H1 (cell line): ENCODE measurements around the gene ATM. TPM values are rescaled to one million over a fixed set of nuclear protein-coding genes. Genes with fewer than 3 reads are reported as not detected.

Experiments
- CTCF ChIA-PET: fragments of 300-600 bp; sonication (Branson Sonifier 250); formaldehyde crosslinking; loops from one replicate; lab custom pipeline; 2021; ENCODE audit not compliant: partially characterized antibody; lab: Charles Lee
- POLR2A ChIA-PET: fragments of 300-600 bp; sonication (Branson Sonifier 250); formaldehyde crosslinking; loops from one replicate; lab custom pipeline; 2021; ENCODE audit warnings: inconsistent platforms; ENCODE audit not compliant: partially characterized antibody; lab: Charles Lee
- DNase-seq, 2 experiments: peaks; one replicate each; pipeline versions ENCODE4 v3.0.0 to v3.0.0-alpha.2; 2010 to 2022; ENCODE audit warnings: low spot score in 2 of 2, low read depth in 1 of 2, mixed read lengths in 1 of 2
- FAIRE-seq: peaks from 2 replicates; lab custom pipeline; 2011; peaks lifted over from hg19 to GRCh38; lab: Jason Lieb, UNC
- H2AFZ ChIP-seq: 2 replicates; pipeline ENCODE4 v1.8.1; 2012; ENCODE audit warnings: low read length, inconsistent platforms
- H2AK5ac ChIP-seq: 2 replicates; pipeline ENCODE4 v1.6.1; 2013; ENCODE audit warnings: low read depth, low read length
- H2BK120ac ChIP-seq: replicated peaks from 2 replicates; pipeline ENCODE3; 2013; ENCODE audit warnings: low read depth, low read length, inconsistent platforms
- H2BK12ac ChIP-seq: 2 replicates; pipeline ENCODE4 v1.6.1; 2013; ENCODE audit warnings: low read depth, low read length
- H2BK15ac ChIP-seq: 2 replicates; pipeline ENCODE4 v1.6.1; 2013; ENCODE audit warnings: low read length
- H2BK20ac ChIP-seq: 2 replicates; pipeline ENCODE4 v1.6.1; 2013; ENCODE audit warnings: low read length
- H2BK5ac ChIP-seq: 2 replicates; pipeline ENCODE4 v1.6.1; 2013; ENCODE audit warnings: low read depth, low read length
- H3K14ac ChIP-seq: 2 replicates; pipeline ENCODE4 v1.6.1; 2013; ENCODE audit warnings: inconsistent platforms; ENCODE audit not compliant: insufficient read length
- H3K18ac ChIP-seq: 2 replicates; pipeline ENCODE4 v1.6.1; 2013; ENCODE audit warnings: low read length; ENCODE audit errors: extremely low read depth
- H3K23ac ChIP-seq: 2 replicates; pipeline ENCODE4 v1.6.1; 2013; ENCODE audit warnings: inconsistent platforms; ENCODE audit not compliant: insufficient read length
- H3K23me2 ChIP-seq: 2 replicates; pipeline ENCODE4 v1.6.1; 2013; ENCODE audit warnings: low read depth, low read length
- H3K27ac ChIP-seq: 2 replicates; pipeline ENCODE4 v1.6.1; 2011; ENCODE audit warnings: low read depth, low read length, inconsistent platforms
- H3K27me3 ChIP-seq, 4 experiments: replicated peaks in 1 of 4; 1 replicate in 1 of 4; 2 replicates in 3 of 4; pipeline versions ENCODE4 v1.6.1 to v1.8.1; 2011 to 2013; ENCODE audit warnings: low read length in 3 of 4, mild to moderate bottlenecking in 3 of 4, inconsistent platforms in 2 of 4, mixed read lengths in 2 of 4, moderate library complexity in 1 of 4; ENCODE audit not compliant: control insufficient read depth in 3 of 4, insufficient read depth in 3 of 4; ENCODE audit errors: extremely low read depth in 1 of 4
- H3K36me3 ChIP-seq, 4 experiments: 2 replicates each; pipeline versions ENCODE4 v1.6.1 to v1.8.1; 2011 to 2013; ENCODE audit warnings: mild to moderate bottlenecking in 4 of 4, low read length in 3 of 4, moderate library complexity in 2 of 4, control low read depth in 1 of 4, inconsistent platforms in 1 of 4; ENCODE audit not compliant: insufficient read depth in 4 of 4, control insufficient read depth in 2 of 4
- H3K4ac ChIP-seq: replicated peaks from 2 replicates; pipeline ENCODE3; 2013; ENCODE audit warnings: low read length, low read depth, mixed read lengths, inconsistent platforms; ENCODE audit not compliant: insufficient read length
- H3K4me1 ChIP-seq, 4 experiments: replicated peaks in 1 of 4; 1 replicate in 1 of 4; 2 replicates in 3 of 4; pipeline versions ENCODE4 v1.6.1 to v1.8.1; 2011 to 2013; ENCODE audit warnings: low read length in 3 of 4, inconsistent platforms in 2 of 4, mixed read lengths in 1 of 4; ENCODE audit not compliant: insufficient read depth in 4 of 4, control insufficient read depth in 3 of 4
- H3K4me2 ChIP-seq, 2 experiments: 2 replicates each; pipeline versions ENCODE4 v1.6.1 to v1.8.1; 2011 to 2013; ENCODE audit warnings: low read depth in 2 of 2, low read length in 2 of 2, control low read depth in 1 of 2, inconsistent platforms in 1 of 2, mild to moderate bottlenecking in 1 of 2; ENCODE audit not compliant: insufficient read depth in 1 of 2
- H3K4me3 ChIP-seq, 4 experiments: fragments of 200-600, 300-600 bp in 1 of 4; sonication (generic), shearing (Covaris generic), sonication (Bioruptor Twin) in 1 of 4; 2 replicates each; pipeline versions ENCODE4 v1.5.1 to v1.8.1; 2011 to 2016; ENCODE audit warnings: low read length in 4 of 4, low read depth in 3 of 4, control low read depth in 2 of 4, inconsistent platforms in 2 of 4, mild to moderate bottlenecking in 2 of 4, mixed read lengths in 1 of 4, moderate library complexity in 1 of 4; ENCODE audit not compliant: insufficient read depth in 2 of 4; ENCODE audit errors: extremely low read depth in 1 of 4
- H3K56ac ChIP-seq: replicated peaks from 2 replicates; pipeline ENCODE3; 2013; ENCODE audit warnings: low read depth, mild to moderate bottlenecking, mixed read lengths, low read length, inconsistent platforms; ENCODE audit not compliant: insufficient read length
- H3K79me1 ChIP-seq: 2 replicates; pipeline ENCODE4 v1.6.1; 2013; ENCODE audit warnings: low read depth, low read length, control low read depth
- H3K79me2 ChIP-seq, 2 experiments: 2 replicates each; pipeline versions ENCODE4 v1.6.1 to v1.8.1; 2012 to 2013; ENCODE audit warnings: low read length in 2 of 2, mild to moderate bottlenecking in 2 of 2, inconsistent platforms in 1 of 2; ENCODE audit not compliant: insufficient read depth in 2 of 2, control insufficient read depth in 1 of 2
- H3K9ac ChIP-seq, 4 experiments: replicated peaks in 1 of 4; 1 replicate in 1 of 4; 2 replicates in 3 of 4; pipeline versions ENCODE4 v1.6.1 to v1.8.1; 2011 to 2013; ENCODE audit warnings: low read depth in 3 of 4, low read length in 3 of 4, control low read depth in 2 of 4, mild to moderate bottlenecking in 2 of 4, moderate library complexity in 2 of 4, inconsistent platforms in 1 of 4; ENCODE audit errors: extremely low read depth in 1 of 4
- H3K9me3 ChIP-seq, 2 experiments: 2 replicates each; pipeline versions ENCODE4 v1.6.1 to v1.8.1; 2012 to 2013; ENCODE audit warnings: mild to moderate bottlenecking in 2 of 2, moderate library complexity in 2 of 2, control low read depth in 1 of 2, inconsistent platforms in 1 of 2, low read depth in 1 of 2, low read length in 1 of 2, mixed read lengths in 1 of 2; ENCODE audit not compliant: insufficient read depth in 2 of 2
- H4K20me1 ChIP-seq, 2 experiments: replicated peaks in 1 of 2; 2 replicates each; pipeline versions ENCODE3 to v1.8.1; 2011 to 2013; ENCODE audit warnings: inconsistent platforms in 2 of 2, low read length in 2 of 2, mild to moderate bottlenecking in 1 of 2; ENCODE audit not compliant: insufficient read depth in 2 of 2, control insufficient read depth in 1 of 2
- H4K5ac ChIP-seq: 2 replicates; pipeline ENCODE4 v1.6.1; 2013; ENCODE audit warnings: low read length, low read depth, mixed read lengths, inconsistent platforms; ENCODE audit not compliant: insufficient read length
- H4K8ac ChIP-seq: 2 replicates; pipeline ENCODE4 v1.8.0; 2013; ENCODE audit warnings: mild to moderate bottlenecking, moderate library complexity, low read length, inconsistent platforms; ENCODE audit not compliant: insufficient read depth; ENCODE audit errors: extremely low read depth
- H4K91ac ChIP-seq: replicated peaks from 2 replicates; pipeline ENCODE3; 2013; ENCODE audit warnings: low read length, mixed read lengths, inconsistent platforms; ENCODE audit not compliant: insufficient read length
- BACH1 ChIP-seq: IDR thresholded peaks from 2 replicates; pipeline ENCODE4 v1.6.1; 2012; ENCODE audit warnings: low read length, improper control_type of control experiment
- BCL11A ChIP-seq, 2 experiments: IDR thresholded peaks; one replicate each; pipeline ENCODE4 v1.6.1; 2011; ENCODE audit warnings: low read depth in 2 of 2, low read length in 2 of 2, mild to moderate bottlenecking in 2 of 2
- BRCA1 ChIP-seq: IDR thresholded peaks from 2 replicates; pipeline ENCODE4 v1.6.1; 2012; ENCODE audit warnings: low read depth, low read length, improper control_type of control experiment
- EGR1 ChIP-seq: IDR thresholded peaks from 2 replicates; pipeline ENCODE4 v1.6.1; 2011; ENCODE audit warnings: low read depth, low read length, borderline replicate concordance
- KDM1A ChIP-seq: fragments of 200-600, 300-600 bp; sonication (generic); IDR thresholded peaks from 2 replicates; pipeline ENCODE4 v1.7.1; 2016; ENCODE audit warnings: mild to moderate bottlenecking, low read length, borderline replicate concordance
- KDM4A ChIP-seq: IDR thresholded peaks from one replicate; pipeline ENCODE4 v1.7.1; 2012; ENCODE audit warnings: low read depth, mild to moderate bottlenecking, moderate library complexity, low read length, inconsistent platforms; ENCODE audit not compliant: severe bottlenecking
- MAFK ChIP-seq: IDR thresholded peaks from 2 replicates; pipeline ENCODE4 v1.6.1; 2012; ENCODE audit warnings: low read depth, mild to moderate bottlenecking, improper control_type of control experiment, low read length
- NANOG ChIP-seq: IDR thresholded peaks from 2 replicates; pipeline ENCODE4 v1.6.1; 2011; ENCODE audit warnings: low read length, low read depth, mild to moderate bottlenecking, inconsistent platforms; ENCODE audit not compliant: insufficient read depth, poor library complexity, severe bottlenecking
- SIN3A ChIP-seq, 2 experiments: IDR thresholded peaks in 1 of 2; conservative IDR thresholded peaks in 1 of 2; 2 replicates each; pipeline ENCODE4 v1.6.1; 2011 to 2012; ENCODE audit warnings: low read length in 2 of 2, improper control_type of control experiment in 1 of 2, low read depth in 1 of 2, mild to moderate bottlenecking in 1 of 2
- SP1 ChIP-seq: IDR thresholded peaks from 2 replicates; pipeline ENCODE4 v1.6.1; 2011; ENCODE audit warnings: low read depth, low read length
- SP2 ChIP-seq: IDR thresholded peaks from 2 replicates; pipeline ENCODE4 v1.6.1; 2012; ENCODE audit warnings: mild to moderate bottlenecking, low read length, inconsistent platforms
- SUZ12 ChIP-seq: fragments of 200-600 bp; sonication (generic); IDR thresholded peaks from 2 replicates; pipeline ENCODE4 v1.6.1; 2012; ENCODE audit warnings: mild to moderate bottlenecking, inconsistent platforms, low read length, moderate library complexity, mixed read lengths
- TBP ChIP-seq: IDR thresholded peaks from 2 replicates; pipeline ENCODE4 v1.6.1; 2011; ENCODE audit warnings: low read depth, low read length, improper control_type of control experiment
- WGBS, 2 experiments: shearing (Covaris generic) in 1 of 2; methylation state at CpG; one replicate each; pipeline versions ENCODE4 v1.1.6 to v1.1.7; 2013 to 2015; ENCODE audit warnings: low lambda C conversion rate in 2 of 2, mixed read lengths in 2 of 2, inconsistent platforms in 1 of 2, low coverage in 1 of 2, missing lambda C conversion rate in 1 of 2; ENCODE audit not compliant: insufficient replicate concordance in 2 of 2, insufficient coverage in 1 of 2, insufficient read length in 1 of 2; ENCODE audit errors: extremely low coverage in 1 of 2, missing lambda C conversion rate in 1 of 2; 5-methylcytosine and 5-hydroxymethylcytosine counted together
- polyA plus RNA-seq, 7 experiments: library from polyadenylated mRNA; depleted of rRNA in 3 of 7; stranded (reverse) in 5 of 7; unstranded in 2 of 7; fragments of >200 nt in 5 of 7; fragments of 200-250 nt in 2 of 7; gene quantifications; 1 replicate in 5 of 7; 2 replicates in 1 of 7; 4 replicates in 1 of 7; pipeline versions ENCODE4 v1.2.1 to v1.2.3, GENCODE V29; 2011 to 2013; ENCODE audit warnings: missing spikeins in 2 of 7, mixed read lengths in 2 of 7
- total RNA-seq: library from RNA; stranded (reverse); fragmentation: NEBNext Ultra II Directional; extraction: Animal tissue kit (Norgen Biotek cat#: 25700); gene quantifications from 2 replicates; pipeline ENCODE4 v1.2.1, GENCODE V29; 2021

The ATM gene
- total and polyA plus RNA-seq, 2 of the 8 experiments (the other 6 are each of a cell fraction or from before 2014, with no cell fraction given), result 14.9 to 55.4 TPM

DNA sequence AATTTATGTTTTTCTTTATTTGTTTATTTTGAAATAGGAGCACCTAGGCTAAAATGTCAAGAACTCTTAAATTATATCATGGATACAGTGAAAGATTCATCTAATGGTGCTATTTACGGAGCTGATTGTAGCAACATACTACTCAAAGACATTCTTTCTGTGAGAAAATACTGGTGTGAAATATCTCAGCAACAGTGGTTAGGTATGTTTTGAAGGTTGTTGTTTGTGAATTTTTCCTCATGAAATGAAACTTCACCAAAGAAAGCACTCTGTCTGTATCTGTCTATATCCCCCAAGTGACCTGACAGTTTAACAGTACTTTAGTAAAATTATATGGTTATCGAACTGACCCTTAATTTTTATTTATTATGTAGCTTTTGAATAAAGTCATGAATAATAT is 12.8 kb downstream of the ATM start:
- Histone ChIP-seq H3K36me3 (peaks cover 3 to 51% (median 23%) of the 10 kb centered on the region in 4 experiments; a peak in 7 of 8 replicates), H3K14ac (no peak overlapping the region), H3K9ac (no peak overlapping the region), H4K8ac (no peak overlapping the region), H4K5ac (no peak overlapping the region), H3K4ac (no peak overlapping the region), H3K4me3 (no peak overlapping the region), H2AK5ac (no peak overlapping the region), H2BK15ac (no peak overlapping the region), H4K91ac (no peak overlapping the region), H3K27ac (no peak overlapping the region), H3K56ac (no peak overlapping the region), H3K4me1 (no peaks in the 10 kb centered on the region), H3K79me1 (no peaks in the 10 kb centered on the region), H2BK5ac (no peak overlapping the region), H2AFZ (no peak overlapping the region), H3K23me2 (no peaks in the 10 kb centered on the region), H2BK12ac (no peak overlapping the region), H3K9me3 (no peaks in the 10 kb centered on the region), H3K4me2 (no peak overlapping the region), H2BK20ac (no peak overlapping the region), H2BK120ac (no peak overlapping the region), H3K27me3 (no peaks in the 10 kb centered on the region), H3K23ac (no peak overlapping the region), H3K18ac (no peak overlapping the region), H4K20me1 (no peaks in the 10 kb centered on the region), H3K79me2 (no peaks in the 10 kb centered on the region)
- 92% methylated on average over 2 of the region's 2 CpGs; no CpG with 5 or more reads in 1 of the 2 experiments for WGBS, 2 experiments
- no peak for FAIRE-seq
- CTCF ChIA-PET, result interaction anchor here (1.7 to 2.2 kb wide), 2 partner anchors 10 to 12 kb away, joined by 4 to 11 read pairs; partner anchors contain the start of genes ATM and NPAT
- no peak for DNase-seq
- POLR2A ChIA-PET, result interaction anchor here (0.8 kb wide), 1 partner anchor 87 kb away, joined by 4 read pairs; no protein-coding TSS in a partner anchor
- no peak for TF ChIP-seq BACH1
- no peak for TF ChIP-seq SP1
- no peak for TF ChIP-seq SIN3A (conservative IDR thresholded peaks at IDR 0.05 in 1 of 2, IDR thresholded peaks at IDR 0.05 in 1 of 2; ENCODE audit: low read depth in 1 of 2, low read length in 2 of 2)
- no peak for TF ChIP-seq BCL11A (IDR thresholded peaks at IDR 0.05; ENCODE audit: low read depth in 2 of 2, low read length in 2 of 2)
- TF ChIP-seq SP2, result no peak
- no peak for TF ChIP-seq KDM1A
- no peak for TF ChIP-seq KDM4A
- no peak for TF ChIP-seq EGR1
- TF ChIP-seq BRCA1, result no peak
- no peak for TF ChIP-seq NANOG
- TF ChIP-seq TBP, result no peak
- TF ChIP-seq MAFK, result no peak
- TF ChIP-seq SUZ12, result no peak
